Measurements from ENCODE around the gene PATJ. TPM values are rescaled to one million over a fixed set of nuclear protein-coding genes. Genes with fewer than 3 reads are reported as not detected.

PATJ gene
- total and polyA plus RNA-seq, 8 donors, result 27.6 to 58.8 (median 38.8) TPM

- no peak for TF ChIP-seq CTCF (IDR thresholded peaks at IDR 0.05)
- Histone ChIP-seq H3K4me3 (no peak overlapping the region), H3K36me3 (peaks cover 0 to 5% of the 10 kb centered on the region in 2 donors), H3K27me3 (no peaks in the 10 kb centered on the region), H3K9me3 (no peaks in the 10 kb centered on the region), H3K27ac (no peak overlapping the region), H3K4me1 (no peaks in the 10 kb centered on the region)
- intact Hi-C loops (cut with DNase I), result no loop called here
- DNase-seq (no peak), ATAC-seq (no peak)
Observed at GRCh38 chr1:61770131-61770530, 27.9 kb downstream of the PATJ start.

GRCh38 chr1:61776091-61776490 lies 33.8 kb downstream of the PATJ start:
- ATAC-seq (no peak), DNase-seq (no peak)
- no peak overlapping the region for H3K4me3 ChIP-seq
- no peaks in the 10 kb centered on the region for H3K4me1 ChIP-seq
- no peak overlapping the region for H3K27ac ChIP-seq
- intact Hi-C loops (cut with DNase I), result no loop called here
- peaks cover 0 to 3% of the 10 kb centered on the region in 2 donors for H3K36me3 ChIP-seq
- H3K27me3 ChIP-seq, result no peaks in the 10 kb centered on the region
- no peak for TF ChIP-seq CTCF (IDR thresholded peaks at IDR 0.05)
- no peaks in the 10 kb centered on the region for H3K9me3 ChIP-seq

GRCh38 chr1:61779231-61779630 lies 37.0 kb downstream of the PATJ start:
- no peaks in the 10 kb centered on the region for H3K9me3 ChIP-seq
- ATAC-seq (no peak), DNase-seq (no peak)
- no peak overlapping the region for H3K4me3 ChIP-seq
- TF ChIP-seq CTCF (IDR thresholded peaks at IDR 0.05), result no peak
- H3K27ac ChIP-seq, result no peak overlapping the region
- no peaks in the 10 kb centered on the region for H3K4me1 ChIP-seq
- peaks cover 0 to 3% of the 10 kb centered on the region in 2 donors for H3K36me3 ChIP-seq
- no peaks in the 10 kb centered on the region for H3K27me3 ChIP-seq
- intact Hi-C loops (cut with DNase I), result no loop called here

GRCh38 chr1:61781151-61781550 lies 38.9 kb downstream of the PATJ start:
- H3K9me3 ChIP-seq, result no peaks in the 10 kb centered on the region
- no peaks in the 10 kb centered on the region for H3K27me3 ChIP-seq
- intact Hi-C loops (cut with DNase I), result no loop called here
- no peak overlapping the region for H3K27ac ChIP-seq
- H3K36me3 ChIP-seq, result no peaks in the 10 kb centered on the region
- DNase-seq (no peak), ATAC-seq (no peak)
- no peak overlapping the region for H3K4me3 ChIP-seq
- no peaks in the 10 kb centered on the region for H3K4me1 ChIP-seq
- no peak for TF ChIP-seq CTCF (IDR thresholded peaks at IDR 0.05)

GRCh38 chr1:61782771-61783170 lies 40.5 kb downstream of the PATJ start:
- intact Hi-C loops (cut with DNase I), result no loop called here
- ATAC-seq (peak; percentile 69), DNase-seq (no peak)
- no peak for TF ChIP-seq CTCF (IDR thresholded peaks at IDR 0.05)
- no peaks in the 10 kb centered on the region for H3K27me3 ChIP-seq
- H3K36me3 ChIP-seq, result peaks cover 0 to 2% of the 10 kb centered on the region in 2 donors
- no peak overlapping the region for H3K4me3 ChIP-seq
- no peak overlapping the region for H3K27ac ChIP-seq
- H3K4me1 ChIP-seq, result no peaks in the 10 kb centered on the region
- no peaks in the 10 kb centered on the region for H3K9me3 ChIP-seq
